NCI-H2227 (cell line): ENCODE measurements around the gene NPC1.
"Not testable (repeated sequence)": the region's sequence is repeated elsewhere in the genome, so short reads cannot be mapped to it uniquely, and the experiment has no call there.

Source experiments
- DNase-seq: peaks from one replicate; lab custom pipeline; 2025; ENCODE audit not compliant: unreplicated experiment; lab: John Stamatoyannopoulos, UW

Gene NPC1

GRCh38 chr18:23586249-23587196 lies at the start of gene NPC1:
Gene NPC1, minus strand, starts transcription at chr18:23586506. Its CDS starts 163 bp downstream, at chr18:23586343.
- DNase-seq: peak; percentile 95

GRCh38 chr18:23636071-23636399 lies 49.7 kb upstream of the NPC1 start:
- DNase-seq: no peak

GRCh38 chr18:23635283-23636070 lies 49.2 kb upstream of the NPC1 start:
- no peak for DNase-seq

GRCh38 chr18:23634692-23635091 lies 48.4 kb upstream of the NPC1 start:
- no peak for DNase-seq

GRCh38 chr18:23632615-23633014 lies 46.3 kb upstream of the NPC1 start:
- no peak for DNase-seq

GRCh38 chr18:23631746-23632145 lies 45.4 kb upstream of the NPC1 start:
- DNase-seq: peak; percentile 15

GRCh38 chr18:23631312-23631711 lies 45.0 kb upstream of the NPC1 start:
- DNase-seq: no peak

GRCh38 chr18:23629444-23629946 lies 43.2 kb upstream of the NPC1 start:
- DNase-seq: peak; percentile 36

GRCh38 chr18:23627970-23628369 lies 41.7 kb upstream of the NPC1 start:
- DNase-seq: no peak

- DNase-seq: no peak
Observed at GRCh38 chr18:23627321-23627720, 41.0 kb upstream of the NPC1 start.

GRCh38 chr18:23626451-23627279 lies 40.4 kb upstream of the NPC1 start:
- no peak for DNase-seq

GRCh38 chr18:23623040-23623439 lies 36.7 kb upstream of the NPC1 start:
- no peak for DNase-seq

GRCh38 chr18:23619388-23619881 lies 33.1 kb upstream of the NPC1 start:
- DNase-seq: peak; percentile 62

GRCh38 chr18:23618862-23619387 lies 32.6 kb upstream of the NPC1 start:
- peak; percentile 62 for DNase-seq

- DNase-seq: no peak
Observed at GRCh38 chr18:23617412-23618014, 31.2 kb upstream of the NPC1 start.

- no peak for DNase-seq
Observed at GRCh38 chr18:23616258-23616657, 30.0 kb upstream of the NPC1 start.

- DNase-seq: no peak
Observed at GRCh38 chr18:23614891-23615290, 28.6 kb upstream of the NPC1 start.

- no peak for DNase-seq
Observed at GRCh38 chr18:23614413-23614812, 28.1 kb upstream of the NPC1 start.

GRCh38 chr18:23613091-23613475 lies 26.8 kb upstream of the NPC1 start:
- not testable (repeated sequence) for DNase-seq

- DNase-seq: no peak
Observed at GRCh38 chr18:23612434-23613090, 26.3 kb upstream of the NPC1 start.
